Stimulated activated CD4-positive, alpha-beta T cell treated with anti-CD3 and anti-CD28 coated beads, Interleukin-15, amount 100 ng/mL, for 1 hour (primary cell): ENCODE data around the gene TMEM123.

ENCODE experiments used
- DNase-seq, 2 donors: peaks; one replicate each; pipeline ENCODE4 v3.0.0-alpha.2; 2020; ENCODE audit warnings: low read depth in 1 of 2, low spot score in 1 of 2

The TMEM123 gene

DNA sequence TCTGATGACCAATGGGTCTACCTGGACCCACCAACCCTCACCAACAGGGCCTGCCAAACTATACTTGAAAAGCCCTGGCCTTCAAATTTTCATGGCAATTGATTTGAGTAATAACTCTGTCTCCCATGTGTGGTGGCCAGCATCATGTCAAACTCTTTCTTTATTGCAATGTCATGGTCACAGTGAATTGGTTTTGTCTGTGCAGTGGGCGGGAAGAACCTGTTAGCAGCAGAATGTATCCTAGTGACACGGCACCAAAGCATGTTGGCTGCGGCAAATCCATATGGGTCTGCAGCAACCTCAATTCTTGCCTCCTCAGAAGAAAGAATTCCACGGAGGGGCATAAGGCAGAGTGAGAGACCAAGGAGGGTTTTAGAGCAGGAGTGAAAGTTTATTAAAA, 19.6 kb upstream of the TMEM123 start:
- no peak for DNase-seq

DNA sequence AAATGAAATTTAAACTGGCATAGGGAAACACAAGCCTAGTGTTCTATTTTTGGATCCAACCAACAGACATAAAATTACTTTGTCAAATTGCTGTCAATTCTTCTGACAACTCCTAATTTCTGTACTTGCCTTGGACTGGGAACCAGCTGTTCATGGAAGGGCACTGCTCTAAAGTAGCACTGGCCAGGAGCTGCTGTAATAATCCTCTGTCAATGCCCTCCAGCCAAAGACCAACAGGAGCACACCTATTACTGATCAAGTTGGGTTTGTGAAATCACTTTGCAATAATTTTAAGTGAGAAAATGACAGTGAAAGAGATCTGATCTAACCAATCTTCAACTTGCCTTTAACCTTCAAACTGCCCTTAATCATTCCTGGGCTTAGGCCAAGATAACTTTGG, 18.9 kb upstream of the TMEM123 start:
- DNase-seq, result no peak

DNA sequence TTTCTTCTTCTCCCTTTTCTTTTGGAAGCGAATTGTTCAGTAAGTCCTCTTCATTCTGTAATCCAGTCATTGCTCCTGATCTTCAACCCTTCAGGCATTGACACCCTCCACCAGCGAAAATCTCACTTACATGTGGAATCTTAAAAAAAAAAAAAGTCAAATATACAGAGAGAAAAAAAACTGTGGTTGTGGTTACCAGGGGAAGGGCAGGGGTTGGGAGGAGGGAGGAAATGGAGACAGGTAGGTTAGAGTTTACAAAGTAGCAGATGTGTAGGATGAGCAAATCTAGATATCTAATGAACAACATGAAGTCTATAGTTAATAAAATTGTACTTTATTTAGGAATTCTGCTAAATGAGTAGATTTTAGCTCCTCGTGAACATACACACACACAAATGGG, 17.7 kb upstream of the TMEM123 start:
- DNase-seq, result no peak

DNA sequence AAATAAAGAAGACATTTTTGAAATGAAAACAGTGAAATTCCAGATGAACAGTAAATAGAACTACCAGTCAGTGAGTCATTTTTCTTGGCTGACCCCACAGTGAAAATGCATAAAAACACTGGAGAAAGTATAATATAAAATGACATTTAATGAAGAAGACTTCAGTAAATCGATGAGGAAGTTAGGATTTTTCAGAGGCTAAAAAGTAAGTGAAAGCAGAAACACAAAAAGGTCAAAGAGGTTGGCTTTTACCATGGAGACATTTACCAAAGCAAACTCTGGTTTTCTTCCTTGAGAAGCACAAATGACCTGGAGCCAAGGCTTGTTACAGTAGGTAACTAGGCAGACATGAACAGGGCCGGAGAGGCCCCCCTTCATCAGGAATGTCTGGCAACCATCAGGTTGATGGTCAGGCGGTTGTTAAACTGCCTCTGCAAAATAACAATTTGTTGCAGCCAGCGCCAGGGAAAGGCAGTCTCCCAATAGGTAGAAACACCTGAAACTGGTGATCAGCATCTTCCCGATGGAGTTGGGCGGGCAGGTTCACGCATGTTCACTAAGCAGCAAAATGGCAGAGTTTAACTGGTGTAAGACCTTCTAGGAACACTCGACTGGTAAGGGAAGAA, 16.7 kb upstream of the TMEM123 start:
- DNase-seq, result no peak

DNA sequence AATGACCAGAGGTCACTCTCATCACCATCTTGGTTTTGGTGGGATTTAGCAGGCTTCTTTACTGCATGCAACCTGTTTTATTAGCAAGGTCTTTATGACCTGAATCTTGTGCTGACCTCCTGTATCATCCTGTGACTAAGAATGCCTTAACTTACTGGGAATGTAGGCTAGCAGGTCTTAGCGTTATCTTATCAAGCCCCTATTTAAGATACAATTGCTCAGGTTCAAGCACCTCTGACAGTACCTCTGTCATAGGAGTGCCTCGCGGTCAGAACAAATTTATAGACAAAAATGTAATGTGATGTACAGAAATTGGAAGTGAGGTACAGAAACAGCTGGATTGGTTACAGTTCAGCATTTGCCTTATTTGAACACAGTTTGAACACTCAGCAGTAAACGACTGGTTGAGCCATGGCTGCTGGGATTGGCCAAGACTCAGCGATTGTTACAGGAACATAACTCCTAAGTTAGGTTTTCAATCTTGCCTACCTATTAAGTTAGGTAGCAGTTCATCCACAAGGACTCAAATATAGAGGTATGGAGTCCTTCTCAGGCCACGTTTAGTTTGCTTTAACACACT, 16.1 kb upstream of the TMEM123 start:
- DNase-seq, result no peak

DNA sequence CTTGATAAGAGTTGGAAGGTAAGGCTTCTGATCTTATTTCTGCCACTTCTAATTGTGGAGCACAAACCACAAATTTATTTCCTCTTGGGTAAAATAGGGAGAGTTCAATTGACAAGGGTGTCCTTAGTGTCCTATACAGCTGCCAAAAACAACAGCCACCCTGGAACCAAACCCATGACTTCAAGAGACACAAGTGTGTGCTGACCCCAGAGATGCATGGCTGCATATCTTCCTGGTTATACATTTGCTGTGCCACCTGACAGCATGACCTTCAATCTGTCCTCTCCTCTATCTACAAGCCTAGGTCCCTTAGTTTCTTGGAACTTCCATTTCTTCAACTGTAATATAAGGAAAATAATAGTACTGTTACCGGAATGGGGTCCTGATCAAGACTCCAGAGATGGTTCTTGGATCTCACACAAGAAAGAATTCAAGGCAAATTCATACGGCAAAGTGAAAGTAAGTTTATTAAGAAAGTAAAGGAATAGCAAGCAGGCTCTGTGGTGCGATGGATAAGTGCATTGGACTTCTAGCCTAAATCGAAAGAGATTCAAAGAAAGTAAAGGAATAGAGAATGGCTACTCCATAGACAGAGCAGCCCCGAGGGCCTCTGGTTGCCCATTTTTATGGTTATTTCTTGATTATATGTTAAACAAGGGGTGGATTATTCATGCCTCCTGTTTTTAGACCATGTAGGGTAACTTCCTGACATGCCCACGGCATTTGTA, 15.5 kb upstream of the TMEM123 start:
- DNase-seq, result no peak

DNA sequence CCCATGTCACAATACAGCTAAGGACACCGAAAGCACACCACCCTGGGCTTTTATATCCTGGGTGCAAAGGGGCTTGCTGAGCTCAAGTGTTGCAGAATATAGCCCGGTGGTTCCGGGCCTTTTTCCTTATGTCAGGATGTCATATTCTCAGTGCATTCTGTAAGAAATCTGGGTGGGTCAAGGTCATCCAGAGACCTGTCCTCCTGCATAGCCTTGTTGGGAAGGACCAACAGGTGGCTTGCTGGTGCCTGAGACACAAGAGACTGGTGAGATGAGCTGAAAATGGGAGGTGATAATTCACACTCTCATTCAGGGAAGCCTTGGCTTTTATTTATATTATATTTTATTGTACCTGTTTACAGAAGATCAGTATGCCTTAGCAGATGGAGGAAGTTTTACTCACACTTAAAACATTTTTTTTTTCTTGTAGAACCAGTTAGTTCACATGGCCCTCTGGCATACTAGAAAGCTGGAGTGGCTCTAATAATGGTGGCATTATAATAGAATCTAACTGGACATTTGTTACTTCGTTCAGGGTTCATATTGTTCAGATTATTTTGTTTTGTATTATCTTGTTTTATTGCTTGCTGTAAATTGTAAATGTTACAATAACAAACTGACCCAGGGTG, 14.6 kb upstream of the TMEM123 start:
- no peak for DNase-seq

DNA sequence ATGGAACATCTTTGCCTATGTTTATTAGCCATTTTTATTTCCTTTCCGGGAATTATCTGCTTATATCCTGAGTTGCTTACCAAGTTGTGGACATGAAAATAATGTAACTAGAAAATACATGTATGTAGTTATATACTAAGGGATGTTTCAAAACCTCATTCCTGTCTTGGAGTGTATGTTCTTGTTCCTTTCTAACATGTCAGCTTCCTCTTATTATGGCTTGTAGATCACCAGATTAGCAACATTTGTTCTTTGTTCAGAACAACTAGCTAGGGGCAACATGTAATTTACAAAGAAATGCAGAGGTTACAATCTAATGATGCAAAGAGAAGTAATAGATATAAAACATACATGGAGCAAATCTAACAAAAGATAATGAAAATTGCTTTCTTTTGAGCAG, 13.1 kb upstream of the TMEM123 start:
- DNase-seq, result no peak

DNA sequence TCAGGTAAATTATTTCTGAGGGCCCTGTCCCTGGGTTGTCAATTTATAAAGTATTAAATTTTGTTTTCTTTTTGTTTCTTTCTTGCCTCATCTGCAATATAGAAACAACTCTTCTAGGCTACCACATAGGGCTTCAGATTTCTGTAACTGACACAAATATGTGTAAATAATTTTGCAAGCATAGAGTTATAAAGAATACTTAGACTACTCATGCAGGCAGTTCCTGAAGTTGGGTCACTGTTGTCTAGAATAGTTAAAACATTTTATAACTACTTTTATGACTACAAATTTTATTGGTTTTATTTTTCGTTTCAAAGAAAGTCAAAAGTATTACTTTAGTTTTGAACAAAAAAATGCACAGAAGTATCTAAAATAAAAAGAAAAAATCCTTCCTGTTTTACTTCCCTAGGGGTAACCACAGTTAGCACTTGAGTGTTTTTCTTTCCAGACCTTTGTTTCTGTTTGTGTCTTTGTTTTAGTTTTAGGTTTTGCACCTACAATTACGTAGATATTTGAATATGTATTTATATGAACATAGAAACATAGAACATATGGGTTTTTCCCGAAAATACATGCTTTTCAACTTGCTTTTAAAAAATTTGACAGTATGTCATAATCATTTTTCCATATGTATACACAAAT, 12.4 kb upstream of the TMEM123 start:
- DNase-seq, result no peak

DNA sequence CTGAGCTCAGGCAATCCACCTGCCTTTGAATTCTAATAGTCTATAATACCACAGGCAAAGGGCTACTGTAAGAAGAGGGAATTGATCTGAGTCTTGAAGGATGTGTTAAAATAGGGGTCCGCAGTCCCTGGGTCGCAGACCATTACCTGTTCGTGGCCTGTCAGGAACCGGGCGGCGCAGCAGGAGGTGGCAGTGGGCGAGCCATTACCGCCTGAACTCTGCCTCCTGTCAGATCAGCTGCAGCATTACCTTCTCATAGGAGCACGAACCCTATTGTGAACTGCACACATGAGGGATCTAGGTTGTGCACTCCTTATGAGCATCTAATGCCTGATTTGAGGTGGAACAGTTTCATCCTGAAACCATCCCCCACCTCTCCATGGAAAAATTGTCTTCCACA, 11.5 kb upstream of the TMEM123 start:
- no peak for DNase-seq

DNA sequence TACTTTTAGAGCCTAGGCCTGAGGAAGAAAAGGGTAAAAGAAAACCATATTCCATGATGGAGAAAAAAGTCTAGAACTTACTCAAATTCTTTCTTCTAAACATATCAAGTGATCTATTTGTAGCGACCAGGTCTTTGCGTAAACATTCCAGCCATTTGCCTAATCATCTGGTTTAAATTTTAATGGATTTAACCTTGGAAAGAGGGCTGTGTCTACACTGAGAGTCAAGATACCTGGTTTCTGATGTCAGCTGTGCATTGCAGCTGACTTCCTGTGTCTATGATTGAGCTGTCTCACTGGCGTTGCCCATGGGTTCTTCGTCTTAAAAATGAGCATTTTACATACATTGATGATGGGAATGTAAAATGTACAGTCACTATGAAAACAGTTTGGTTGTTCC, 10.0 kb upstream of the TMEM123 start:
- DNase-seq, result no peak

DNA sequence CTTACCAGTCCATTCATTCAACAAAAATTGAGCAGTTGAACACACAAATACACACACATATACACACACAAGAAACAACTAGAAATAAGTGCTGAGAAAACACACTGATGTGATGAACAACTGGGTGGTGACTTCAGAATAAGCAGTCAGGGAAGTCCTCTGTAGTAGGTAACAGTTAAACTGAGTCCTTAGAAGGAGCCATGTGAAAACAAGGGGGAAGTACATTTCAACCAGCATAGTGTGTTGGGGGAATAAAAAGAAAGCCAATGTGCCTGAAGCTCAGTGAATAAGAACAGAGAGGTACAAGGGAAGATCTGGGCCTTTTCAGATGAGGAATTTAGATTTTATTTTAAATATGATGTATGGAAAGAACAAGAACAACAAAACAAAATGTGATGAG, 6.8 kb upstream of the TMEM123 start:
- DNase-seq, result no peak

DNA sequence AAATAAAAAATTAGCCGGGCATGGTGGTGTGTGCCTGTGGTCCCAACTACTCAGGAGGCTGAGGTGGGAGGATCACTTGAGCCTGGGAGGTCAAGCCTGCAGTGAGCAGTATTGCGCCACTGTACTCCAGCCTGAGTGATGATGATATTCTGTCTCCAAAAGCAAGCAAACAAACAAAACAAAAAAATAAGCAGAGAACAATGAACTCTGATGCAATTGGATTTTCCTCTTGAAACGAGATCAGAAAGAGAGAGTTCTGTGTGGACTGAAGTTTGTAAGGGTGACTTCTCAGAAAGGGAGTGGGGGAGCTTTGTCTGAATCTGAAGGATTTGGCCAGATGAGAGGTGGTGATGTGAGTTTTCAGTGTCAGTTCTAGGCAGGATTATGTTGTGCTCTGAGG, 6.0 kb upstream of the TMEM123 start:
- no peak for DNase-seq

DNA sequence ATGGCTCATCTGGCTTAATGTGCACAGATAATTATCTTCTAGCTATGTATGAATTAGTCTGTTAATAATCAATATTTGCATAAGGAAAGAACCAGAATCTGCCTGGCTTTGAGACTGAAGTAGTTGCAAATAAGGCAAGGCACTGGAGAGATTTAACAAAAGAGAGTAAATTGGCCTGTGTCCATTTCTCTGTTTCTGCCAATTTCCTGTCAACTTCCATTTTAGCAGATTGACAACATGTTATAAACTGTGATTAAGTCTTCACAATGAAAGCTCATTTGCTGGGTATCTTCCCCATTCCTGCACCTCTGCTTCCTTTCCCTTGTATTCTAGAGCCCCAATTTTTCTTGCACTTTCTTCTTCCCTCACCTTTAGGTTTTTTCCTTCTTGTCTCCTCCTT, 5.3 kb upstream of the TMEM123 start:
- no peak for DNase-seq

DNA sequence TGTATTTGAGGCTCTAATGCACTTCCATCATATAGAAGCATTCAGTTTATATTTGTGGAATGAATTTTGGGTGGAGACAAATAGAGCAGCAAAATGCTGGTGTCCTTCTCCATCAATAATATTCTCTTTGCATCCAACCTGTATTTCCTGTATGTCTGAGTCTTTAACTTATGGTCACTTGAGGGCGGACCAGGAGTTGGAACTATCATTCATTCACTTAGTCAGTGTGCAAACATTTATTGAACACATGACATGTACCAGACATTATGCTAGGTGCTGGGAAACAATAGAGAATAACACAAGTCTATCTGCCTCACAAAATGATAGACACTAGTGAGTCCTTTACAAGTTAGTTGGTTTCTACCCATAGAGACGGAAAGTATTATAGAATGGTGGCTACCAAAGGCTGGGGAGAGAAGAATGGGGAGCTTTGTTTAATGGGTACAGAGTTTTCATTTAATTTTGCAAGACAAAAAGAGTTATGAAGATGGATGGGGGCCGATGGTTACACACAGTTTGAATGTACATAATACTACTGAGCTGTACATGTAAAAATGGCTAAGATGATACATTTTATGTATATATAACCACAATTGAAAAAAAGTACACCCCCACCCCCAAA, 4.6 kb upstream of the TMEM123 start:
- no peak for DNase-seq

DNA sequence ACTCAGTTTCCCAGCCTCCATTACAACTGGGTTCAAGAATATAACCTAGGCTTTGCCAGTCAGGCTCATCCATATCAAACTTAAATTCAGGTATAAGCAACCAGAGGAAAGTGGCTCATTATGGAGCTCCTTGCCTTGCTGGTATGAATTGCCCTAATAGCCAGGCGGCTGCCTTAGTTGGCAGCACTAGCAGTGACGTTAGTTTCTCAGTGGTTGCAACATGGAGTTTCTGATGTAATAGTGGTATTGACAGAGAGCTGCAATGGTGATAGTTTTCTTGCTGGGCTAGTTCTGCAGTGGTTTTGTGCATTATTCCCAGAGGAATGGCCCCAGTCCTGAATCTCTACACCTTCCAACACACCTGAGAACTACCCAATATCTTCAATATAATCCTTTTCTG, 3.8 kb upstream of the TMEM123 start:
- no peak for DNase-seq

DNA sequence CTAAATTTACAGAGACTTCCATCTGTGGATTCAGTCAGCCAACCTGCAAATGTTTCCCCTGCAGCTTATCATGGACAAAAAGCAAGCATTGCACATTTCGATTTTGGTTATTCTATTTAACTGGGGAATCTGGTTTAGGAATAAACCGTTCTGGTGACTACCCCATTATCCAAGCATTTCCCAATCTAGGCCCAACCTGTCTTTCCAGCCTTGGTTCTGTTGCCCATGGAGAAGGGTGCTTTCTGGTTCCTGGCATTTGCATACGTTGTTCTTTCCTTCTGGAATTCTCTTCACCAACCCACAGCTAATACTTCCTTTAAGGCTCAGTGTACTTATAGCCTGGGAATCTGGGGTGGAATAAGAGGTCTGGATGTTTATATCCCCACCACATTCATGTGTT, 1.4 kb upstream of the TMEM123 start:
- no peak for DNase-seq

DNA sequence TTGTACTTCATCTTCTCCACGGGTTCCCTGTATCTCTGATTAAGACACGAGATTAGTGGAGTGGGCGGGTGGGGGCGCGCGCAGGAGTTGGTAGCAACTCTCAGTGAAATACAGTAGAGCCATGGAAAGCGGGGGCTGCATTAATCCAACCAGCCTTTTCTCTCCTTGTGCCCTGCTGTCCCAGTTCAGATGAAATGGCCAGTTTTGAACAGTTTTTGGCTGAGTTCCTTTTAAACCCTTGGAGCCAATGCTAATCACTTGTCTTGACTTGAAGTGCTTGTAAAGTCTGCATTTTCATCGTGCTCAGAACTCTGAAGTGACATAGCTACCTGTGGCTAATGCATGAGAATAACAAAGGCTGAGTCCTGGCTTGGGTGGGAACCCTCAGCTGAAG, 734 bp upstream of the TMEM123 start:
- peak in 1 of 2 donors; percentile 26 for DNase-seq

DNA sequence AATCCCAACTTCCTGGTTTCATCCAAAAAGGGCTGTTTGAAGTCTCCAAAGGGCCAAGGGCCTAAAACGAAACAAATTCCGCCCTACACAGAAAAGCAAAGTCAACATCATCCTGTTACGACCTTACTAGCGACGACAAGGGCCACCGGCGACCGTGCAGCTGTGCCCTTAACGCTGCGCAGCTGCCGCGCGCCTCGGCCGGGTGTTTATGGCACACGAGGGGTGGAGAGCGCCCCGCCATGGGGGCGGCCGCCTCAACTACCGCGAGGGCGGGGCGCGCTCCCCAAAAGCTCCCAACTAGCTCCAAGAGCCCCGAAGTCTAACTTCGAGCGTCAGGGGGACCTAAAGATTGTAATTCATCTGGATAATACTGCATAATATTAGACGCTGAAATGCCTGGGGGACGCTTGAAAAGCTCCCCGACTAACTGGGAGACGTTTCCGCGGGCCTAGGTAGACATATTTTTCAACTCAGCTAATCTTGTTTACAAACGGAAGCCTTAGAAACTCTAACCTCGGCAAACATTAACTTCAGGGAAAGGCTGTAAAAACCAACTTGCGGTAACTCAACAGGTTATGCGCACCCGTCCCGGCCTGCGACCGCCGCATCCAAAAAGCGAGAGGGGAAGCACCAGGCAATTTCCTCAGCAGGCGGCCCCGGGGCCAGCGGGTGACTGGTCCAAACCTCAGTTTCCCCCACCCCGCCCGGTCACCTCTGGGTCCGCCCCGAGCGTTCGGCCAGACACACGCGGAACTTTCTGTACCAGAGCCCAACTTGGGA, 694 bp downstream of the TMEM123 start:
- peak; percentile 55 to 56 for DNase-seq

DNA sequence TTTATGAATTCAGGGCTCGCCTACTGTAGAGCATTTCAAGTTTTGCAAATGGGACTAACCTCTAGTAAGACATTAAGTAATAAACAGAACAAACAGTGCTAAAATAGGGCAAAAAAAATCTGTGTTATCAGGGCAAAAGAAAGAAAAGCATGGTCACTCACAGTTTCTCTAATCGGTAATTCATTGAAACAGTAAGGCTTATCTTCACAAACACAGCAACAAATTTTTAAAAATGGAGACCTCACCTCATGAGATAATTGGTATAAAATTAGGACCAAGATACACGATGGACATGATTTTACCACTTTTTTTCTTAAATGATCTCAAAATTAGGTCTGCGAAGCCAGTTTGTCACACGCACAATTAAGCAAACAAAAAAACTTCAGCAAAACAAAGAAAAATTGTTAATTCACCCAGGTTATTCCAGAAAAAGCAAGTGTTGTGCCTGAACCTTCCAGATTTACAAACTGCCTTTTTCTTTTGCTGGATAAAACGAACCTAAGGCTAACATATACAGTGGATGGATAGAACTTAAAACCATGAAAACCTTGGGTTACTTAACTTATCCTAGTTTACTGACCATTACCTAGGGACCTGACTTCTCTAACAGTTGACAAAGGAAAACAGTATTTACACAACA, 1.4 kb downstream of the TMEM123 start:
- DNase-seq, result no peak
